ENCODE measurements around the gene SOBP. TPM values are rescaled to one million over a fixed set of nuclear protein-coding genes. Genes with fewer than 3 reads are reported as not detected.

The SOBP gene
- total and polyA plus RNA-seq, 2 donors (not counting 1 experiment from before 2014, with no cell fraction given), result 0.82 to 1.5 TPM

- peak overlapping the region; percentile 93 for H3K27ac Mint-ChIP-seq
- no peaks in the 10 kb centered on the region for H3K36me3 ChIP-seq (replicated peaks in 1 of 2; ENCODE audit: control extremely low read depth in 1 of 2, control insufficient read depth in 1 of 2, extremely low read depth in 1 of 2, insufficient read depth in 2 of 2, low read length in 1 of 2)
- H3K79me2 ChIP-seq (ENCODE audit: control insufficient read depth, insufficient read depth, low read length), result peaks cover 3% of the 10 kb centered on the region
- WGBS (ENCODE audit: insufficient coverage), result 78% methylated on average over 3 of the region's 3 CpGs
- no peak overlapping the region for H2AFZ ChIP-seq (ENCODE audit: insufficient read depth, low read depth, low read length, poor library complexity, severe bottlenecking)
- peak overlapping the region; percentile 84 for H3K4me3 Mint-ChIP-seq
- peak overlapping the region; percentile 89 for H3K4me2 ChIP-seq (replicated peaks; ENCODE audit: low read depth, low read length, poor library complexity, severe bottlenecking)
- TF ChIP-seq EZH2 (IDR thresholded peaks at IDR 0.05; ENCODE audit: borderline replicate concordance, insufficient read depth, low read depth, low read length, poor library complexity, severe bottlenecking) (no peak), CTCF (IDR thresholded peaks at IDR 0.05) (no peak)
- ATAC-seq (ENCODE audit: low read depth) (no peak), DNase-seq (no peak)
- no peaks in the 10 kb centered on the region for H3K27me3 Mint-ChIP-seq
- no peaks in the 10 kb centered on the region for H4K20me1 ChIP-seq (ENCODE audit: control insufficient read depth, insufficient read depth, low read length, poor library complexity, severe bottlenecking)
- ChIA-PET CTCF (interaction anchor here (1.0 to 3.0 kb wide), 15 partner anchors 10 to 901 kb away, joined by 3 to 22 read pairs (median 6); partner anchors contain the start of genes PDSS2 and SOBP), POLR2A (interaction anchor here (0.6 to 2.3 kb wide), 9 partner anchors 12 to 198 kb away, joined by 3 to 11 read pairs (median 4); partner anchors contain the start of genes PDSS2 and SOBP)
- no peaks in the 10 kb centered on the region for H3K27me3 ChIP-seq (replicated peaks in 1 of 4; ENCODE audit: control extremely low read depth in 1 of 4, control insufficient read depth in 3 of 4, insufficient read depth in 4 of 4, low read length in 3 of 4)
- peak overlapping the region; percentile 31 to 91 for H3K27ac ChIP-seq (ENCODE audit: low read length in 2 of 2)
- H3K4me3 ChIP-seq (ENCODE audit: control extremely low read depth in 1 of 5, extremely low read depth in 1 of 5, insufficient read depth in 1 of 5, low read depth in 2 of 5, low read length in 4 of 5), result peak overlapping the region in 1 of 5 experiments; percentile 15
- H3K9me3 Mint-ChIP-seq (ENCODE audit: insufficient read depth), result no peaks in the 10 kb centered on the region
- no peak overlapping the region for H3K9ac ChIP-seq (ENCODE audit: low read length)
- peaks cover 57 to 62% of the 10 kb centered on the region in 2 donors for H3K4me1 ChIP-seq (ENCODE audit: control insufficient read depth in 2 of 2, insufficient read depth in 2 of 2, low read length in 2 of 2)
- intact Hi-C loops (cut with micrococcal nuclease), result loop anchor here (1.0 to 10.0 kb wide), 4 partner anchors 40 to 1333 kb away; partner anchors contain the start of genes ATG5 and PDSS2
- peaks cover 64% of the 10 kb centered on the region for H3K4me1 Mint-ChIP-seq
- peaks cover 0 to 6% (median 0%) of the 10 kb centered on the region in 3 donors for H3K9me3 ChIP-seq (ENCODE audit: control extremely low read depth in 1 of 3, control insufficient read depth in 2 of 3, insufficient read depth in 1 of 3, low read length in 2 of 3)
Measured at GRCh38 chr6:107657373-107657754, 167.4 kb downstream of the SOBP start.
